ENCODE results near the gene TMEM53. TPM values are rescaled to one million over a fixed set of nuclear protein-coding genes. Genes with fewer than 3 reads are reported as not detected.

Gene TMEM53
- total RNA-seq = 10 to 100 TPM; 10.2 to 10.8 TPM
- polyA plus RNA-seq (2013, experiment 1 of 2) = 8.4 TPM
- polyA plus RNA-seq (2013, experiment 2 of 2) = 10.2 TPM
- long read RNA-seq, experiment 1, partial matches to known transcripts = 0 of 11 reads
- long read RNA-seq, experiment 1, other reads (novel, unspliced or antisense) = 4 of 11 reads
- long read RNA-seq, experiment 2, transcript TMEM53-202 (3 exons, 2,310 nt) = major isoform, 6 of 18 reads
- long read RNA-seq, experiment 2, transcript TMEM53-201 (3 exons, 890 nt) = minor isoform, 5 of 18 reads
- long read RNA-seq, experiment 2, partial matches to known transcripts = 0 of 18 reads
- long read RNA-seq, experiment 2, other reads (novel, unspliced or antisense) = 3 of 18 reads
- long read RNA-seq, experiment 3, transcript TMEM53-204 (4 exons, 1,579 nt) = minor isoform, 12 of 44 reads
- long read RNA-seq, experiment 3, transcript TMEM53-202 (3 exons, 2,310 nt) = major isoform, 13 of 44 reads
- long read RNA-seq, experiment 3, transcript TMEM53-205 (3 exons, 1,472 nt) = minor isoform, 10 of 44 reads
- long read RNA-seq, experiment 3, partial matches to known transcripts = 1 of 44 reads
- long read RNA-seq, experiment 3, other reads (novel, unspliced or antisense) = 7 of 44 reads
- long read RNA-seq, experiment 4, transcript TMEM53-205 (3 exons, 1,472 nt) = minor isoform, 7 of 35 reads
- long read RNA-seq, experiment 4, transcript TMEM53-202 (3 exons, 2,310 nt) = major isoform, 12 of 35 reads
- long read RNA-seq, experiment 4, transcript TMEM53-201 (3 exons, 890 nt) = minor isoform, 7 of 35 reads
- long read RNA-seq, experiment 4, partial matches to known transcripts = 0 of 35 reads
- long read RNA-seq, experiment 4, other reads (novel, unspliced or antisense) = 3 of 35 reads

- Mint-ChIP-seq H3K4me3 (peak within 1 kb of the TSS; percentile 79), H3K4me1 (peaks cover 15% of the 10 kb centered on the region), H3K27ac (peak within 1 kb of the TSS; percentile 95), H3K9me3 (no peaks in the 10 kb centered on the region), H3K36me3 (ENCODE audit: low read depth) (peaks cover 2% of the 10 kb centered on the region), H3K27me3 (ENCODE audit: insufficient read depth) (no peaks in the 10 kb centered on the region)
- WGBS, 2 experiments (ENCODE audit: insufficient coverage in 1 of 2, insufficient read length in 1 of 2) = 1% methylated on average over 42 to 56 of the region's 56 CpGs
- H3K36me3 ChIP-seq (ENCODE audit: control insufficient read depth, insufficient read depth, low read length) = no peaks in the 10 kb centered on the region
- H3K9me3 ChIP-seq (ENCODE audit: control insufficient read depth, low read length) = no peaks in the 10 kb centered on the region
- H3K9ac ChIP-seq (ENCODE audit: extremely low read depth, low read length, poor library complexity, severe bottlenecking) = peak within 1 kb of the TSS; percentile 73
- H3K4me1 ChIP-seq (ENCODE audit: control insufficient read depth, insufficient read depth, low read length) = no peaks in the 10 kb centered on the region
- H3K4me3 ChIP-seq (ENCODE audit: low read length) = peak within 1 kb of the TSS; percentile 86
- TF ChIP-seq CTCF (conservative IDR thresholded peaks at IDR 0.05) = no peak
- H3K27me3 ChIP-seq (ENCODE audit: control insufficient read depth, insufficient read depth, low read length, poor library complexity, severe bottlenecking) = no peaks in the 10 kb centered on the region
- DNase-seq = peak; percentile 100
- peak within 1 kb of the TSS; percentile 82 for H3K27ac ChIP-seq (ENCODE audit: low read depth, low read length)
Observed at GRCh38 chr1:44674113-44675000, at the start of gene TMEM53, which contains the start of gene ARMH1. Gene TMEM53, minus strand, starts transcription at chr1:44674481. Its CDS starts 90 bp downstream, at chr1:44674391. Gene ARMH1, plus strand, starts transcription at chr1:44674714. Its CDS starts 14,984 bp downstream, at chr1:44689698.

GRCh38 chr1:44723496-44724295 lies 49.4 kb upstream of the TMEM53 start:
- Histone ChIP-seq H3K27me3 (ENCODE audit: control insufficient read depth, insufficient read depth, low read length, poor library complexity, severe bottlenecking) (no peaks in the 10 kb centered on the region), H3K27ac (ENCODE audit: low read depth, low read length) (no peak overlapping the region), H3K36me3 (ENCODE audit: control insufficient read depth, insufficient read depth, low read length) (no peaks in the 10 kb centered on the region), H3K9ac (ENCODE audit: extremely low read depth, low read length, poor library complexity, severe bottlenecking) (no peak overlapping the region), H3K4me1 (ENCODE audit: control insufficient read depth, insufficient read depth, low read length) (peaks cover 3% of the 10 kb centered on the region), H3K9me3 (ENCODE audit: control insufficient read depth, low read length) (no peaks in the 10 kb centered on the region), H3K4me3 (ENCODE audit: low read length) (no peak overlapping the region)
- Mint-ChIP-seq H3K36me3 (ENCODE audit: low read depth) (no peaks in the 10 kb centered on the region), H3K27me3 (ENCODE audit: insufficient read depth) (no peaks in the 10 kb centered on the region), H3K9me3 (peaks cover 2% of the 10 kb centered on the region), H3K4me3 (no peak overlapping the region), H3K4me1 (peaks cover 18% of the 10 kb centered on the region), H3K27ac (no peak overlapping the region)
- peak; percentile 49 for DNase-seq
- WGBS, 2 experiments (ENCODE audit: insufficient coverage in 1 of 2, insufficient read length in 1 of 2) = 93 to 95% methylated on average over 21 to 28 of the region's 28 CpGs
- TF ChIP-seq CTCF (conservative IDR thresholded peaks at IDR 0.05) = no peak
